Erythroblast (primary cell): ENCODE data around the gene PPIL6.

Experiments used
- GATA1 ChIP-seq: IDR thresholded peaks from 2 replicates; pipeline ENCODE4 v1.6.1; 2011; ENCODE audit warnings: low read depth, mild to moderate bottlenecking, control low read depth, low read length, moderate library complexity
- POLR2A ChIP-seq: IDR thresholded peaks from 2 replicates; pipeline ENCODE4 v1.6.1; 2011; ENCODE audit warnings: mild to moderate bottlenecking, low read length

- TF ChIP-seq POLR2A: no peak
- no peak for TF ChIP-seq GATA1
These were observed 43.3 kb upstream of the PPIL6 start for GRCh38 chr6:109483735-109484057.
